GM23338 (cell line): ENCODE measurements around the gene STK32C. TPM values are rescaled to one million over a fixed set of nuclear protein-coding genes. Genes with fewer than 3 reads are reported as not detected.

Experiments
- ATAC-seq: fragments of 200-7000 bp; cut with Tn5 transposase; 3 replicates; pipeline ENCODE4 v1.9.1; 2020
- DNase-seq: peaks from one replicate; pipeline ENCODE4 v3.0.0-alpha.2; 2015; ENCODE audit warnings: low spot score
- H2AFZ ChIP-seq: fragments of 200-600 bp; sonication (generic); 2 replicates; pipeline ENCODE4 v1.8.0; 2016; ENCODE audit warnings: antibody characterized with exemption, mild to moderate bottlenecking, moderate library complexity
- H3F3A ChIP-seq: fragments of 200-600 bp; sonication (generic); replicated peaks from 2 replicates; pipeline ENCODE4 v1.8.0; 2017; ENCODE audit warnings: antibody characterized with exemption, mixed run types, low read depth
- H3K27ac ChIP-seq: fragments of 200-600 bp; sonication (generic); 2 replicates; pipeline ENCODE4 v1.6.1; 2016; ENCODE audit warnings: low read depth
- H3K27me3 ChIP-seq: fragments of 200-600 bp; sonication (generic); 2 replicates; pipeline ENCODE4 v1.8.0; 2016; ENCODE audit warnings: mild to moderate bottlenecking, mixed run types, moderate library complexity; ENCODE audit not compliant: insufficient read depth
- H3K36me3 ChIP-seq: fragments of 200-600 bp; sonication (generic); 2 replicates; pipeline ENCODE4 v1.8.0; 2016; ENCODE audit warnings: mild to moderate bottlenecking; ENCODE audit not compliant: insufficient read depth
- H3K4me1 ChIP-seq: fragments of 200-600 bp; sonication (generic); 2 replicates; pipeline ENCODE4 v1.8.0; 2016; ENCODE audit warnings: mild to moderate bottlenecking, moderate library complexity; ENCODE audit not compliant: insufficient read depth
- H3K4me2 ChIP-seq: fragments of 200-600 bp; sonication (generic); 2 replicates; pipeline ENCODE4 v1.7.1; 2017; ENCODE audit warnings: mixed run types
- H3K4me3 ChIP-seq: fragments of 200-600 bp; sonication (generic); 2 replicates; pipeline ENCODE4 v1.6.1; 2016; ENCODE audit warnings: mixed run types
- H3K79me2 ChIP-seq: fragments of 200-600 bp; sonication (generic); replicated peaks from 2 replicates; pipeline ENCODE4 v1.8.0; 2017; ENCODE audit warnings: mild to moderate bottlenecking; ENCODE audit not compliant: insufficient read depth
- H3K9me2 ChIP-seq: fragments of 200-600 bp; sonication (generic); 2 replicates; pipeline ENCODE4 v1.8.0; 2017; ENCODE audit not compliant: insufficient read depth
- H4K20me1 ChIP-seq: fragments of 200-600 bp; sonication (generic); replicated peaks from 2 replicates; pipeline ENCODE4 v1.8.0; 2017; ENCODE audit warnings: mild to moderate bottlenecking; ENCODE audit not compliant: insufficient read depth
- H3K27ac Mint-ChIP-seq: 2 replicates; pipeline ENCODE4 v1.8.0; 2020; ENCODE audit warnings: inconsistent platforms, mild to moderate bottlenecking, moderate library complexity, mixed read lengths
- H3K27me3 Mint-ChIP-seq: 3 replicates; pipeline ENCODE4 v1.8.0; 2022; ENCODE audit warnings: low read depth, mild to moderate bottlenecking, moderate library complexity, mixed read lengths, inconsistent platforms; ENCODE audit not compliant: insufficient read depth, poor library complexity
- H3K36me3 Mint-ChIP-seq: 3 replicates; pipeline ENCODE4 v1.8.0; 2021; ENCODE audit warnings: low read depth, mild to moderate bottlenecking, inconsistent platforms, moderate library complexity, mixed read lengths
- H3K4me1 Mint-ChIP-seq: 3 replicates; pipeline ENCODE4 v1.8.0; 2020; ENCODE audit warnings: mild to moderate bottlenecking, inconsistent platforms, mixed read lengths
- H3K4me3 Mint-ChIP-seq: 3 replicates; pipeline ENCODE4 v1.8.0; 2021; ENCODE audit warnings: moderate library complexity, mild to moderate bottlenecking, inconsistent platforms, mixed read lengths
- H3K9me3 Mint-ChIP-seq: 3 replicates; pipeline ENCODE4 v1.8.0; 2020; ENCODE audit warnings: moderate library complexity, mild to moderate bottlenecking, inconsistent platforms, mixed read lengths
- CREB1 ChIP-seq: fragments of 250-450 bp; sonication (Bioruptor Pico); IDR thresholded peaks from 2 replicates; pipeline ENCODE4 v1.5.0; 2020; ENCODE audit warnings: low read depth, mild to moderate bottlenecking, moderate library complexity
- ETS1 ChIP-seq: IDR thresholded peaks from 2 replicates; pipeline ENCODE4 v1.6.1; 2016; ENCODE audit warnings: antibody characterized with exemption
- EZH2 ChIP-seq: fragments of 200-600 bp; sonication (generic); IDR thresholded peaks from one replicate; pipeline ENCODE4 v1.8.0; 2017; ENCODE audit warnings: antibody characterized with exemption, mild to moderate bottlenecking, low read depth; ENCODE audit not compliant: unreplicated experiment
- NANOG ChIP-seq: IDR thresholded peaks from 2 replicates; pipeline ENCODE4 v1.6.1; 2016; ENCODE audit warnings: antibody characterized with exemption, borderline replicate concordance
- POLR2AphosphoS5 ChIP-seq: IDR thresholded peaks from 2 replicates; pipeline ENCODE4 v1.6.1; 2016; ENCODE audit warnings: antibody characterized with exemption, low read depth
- ZNF114 ChIP-seq: fragments of 250-450 bp; sonication (Bioruptor Pico); IDR thresholded peaks from 2 replicates; pipeline ENCODE4 v1.5.0; 2020; ENCODE audit warnings: mild to moderate bottlenecking, moderate library complexity
- polyA plus RNA-seq: library from polyadenylated mRNA; unstranded; fragments of >200 nt; fragmentation: Nextera tagmentation; extraction: Ambion mirVana; gene quantifications from 2 replicates; pipeline ENCODE4 v1.2.1, GENCODE V29; 2016
- total RNA-seq: library from RNA; depleted of rRNA; stranded (reverse); fragments of >200 nt; shearing (Covaris generic); gene quantifications from 2 replicates; pipeline ENCODE4 v1.2.3, GENCODE V29; 2014
- TF ChIP-seq, protein P1 (sequence below): IDR thresholded peaks from one replicate; pipeline ENCODE4 v1.6.1; 2018; ENCODE audit warnings: antibody characterized with exemption; ENCODE audit not compliant: unreplicated experiment
- TF ChIP-seq, protein P2 (sequence below), 2 experiments: fragments of 200-600 bp in 1 of 2; sonication (generic) in 1 of 2; conservative IDR thresholded peaks; 2 replicates each; pipeline versions ENCODE4 v1.5.1 to v1.6.1; 2016 to 2017; ENCODE audit warnings: antibody characterized with exemption in 2 of 2, low read depth in 2 of 2, mild to moderate bottlenecking in 2 of 2, moderate library complexity in 1 of 2

STK32C gene
- total and polyA plus RNA-seq, 2 experiments from 2014 or later = 10.2 to 20.5 TPM

GRCh38 chr10:132263866-132264265, 43.9 kb downstream of the STK32C start (continued):
- TF ChIP-seq, protein P1, sequence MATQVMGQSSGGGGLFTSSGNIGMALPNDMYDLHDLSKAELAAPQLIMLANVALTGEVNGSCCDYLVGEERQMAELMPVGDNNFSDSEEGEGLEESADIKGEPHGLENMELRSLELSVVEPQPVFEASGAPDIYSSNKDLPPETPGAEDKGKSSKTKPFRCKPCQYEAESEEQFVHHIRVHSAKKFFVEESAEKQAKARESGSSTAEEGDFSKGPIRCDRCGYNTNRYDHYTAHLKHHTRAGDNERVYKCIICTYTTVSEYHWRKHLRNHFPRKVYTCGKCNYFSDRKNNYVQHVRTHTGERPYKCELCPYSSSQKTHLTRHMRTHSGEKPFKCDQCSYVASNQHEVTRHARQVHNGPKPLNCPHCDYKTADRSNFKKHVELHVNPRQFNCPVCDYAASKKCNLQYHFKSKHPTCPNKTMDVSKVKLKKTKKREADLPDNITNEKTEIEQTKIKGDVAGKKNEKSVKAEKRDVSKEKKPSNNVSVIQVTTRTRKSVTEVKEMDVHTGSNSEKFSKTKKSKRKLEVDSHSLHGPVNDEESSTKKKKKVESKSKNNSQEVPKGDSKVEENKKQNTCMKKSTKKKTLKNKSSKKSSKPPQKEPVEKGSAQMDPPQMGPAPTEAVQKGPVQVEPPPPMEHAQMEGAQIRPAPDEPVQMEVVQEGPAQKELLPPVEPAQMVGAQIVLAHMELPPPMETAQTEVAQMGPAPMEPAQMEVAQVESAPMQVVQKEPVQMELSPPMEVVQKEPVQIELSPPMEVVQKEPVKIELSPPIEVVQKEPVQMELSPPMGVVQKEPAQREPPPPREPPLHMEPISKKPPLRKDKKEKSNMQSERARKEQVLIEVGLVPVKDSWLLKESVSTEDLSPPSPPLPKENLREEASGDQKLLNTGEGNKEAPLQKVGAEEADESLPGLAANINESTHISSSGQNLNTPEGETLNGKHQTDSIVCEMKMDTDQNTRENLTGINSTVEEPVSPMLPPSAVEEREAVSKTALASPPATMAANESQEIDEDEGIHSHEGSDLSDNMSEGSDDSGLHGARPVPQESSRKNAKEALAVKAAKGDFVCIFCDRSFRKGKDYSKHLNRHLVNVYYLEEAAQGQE = no peak
- no peak for TF ChIP-seq ZNF114 (CRISPR knock-in tag)
- TF ChIP-seq, protein P2, sequence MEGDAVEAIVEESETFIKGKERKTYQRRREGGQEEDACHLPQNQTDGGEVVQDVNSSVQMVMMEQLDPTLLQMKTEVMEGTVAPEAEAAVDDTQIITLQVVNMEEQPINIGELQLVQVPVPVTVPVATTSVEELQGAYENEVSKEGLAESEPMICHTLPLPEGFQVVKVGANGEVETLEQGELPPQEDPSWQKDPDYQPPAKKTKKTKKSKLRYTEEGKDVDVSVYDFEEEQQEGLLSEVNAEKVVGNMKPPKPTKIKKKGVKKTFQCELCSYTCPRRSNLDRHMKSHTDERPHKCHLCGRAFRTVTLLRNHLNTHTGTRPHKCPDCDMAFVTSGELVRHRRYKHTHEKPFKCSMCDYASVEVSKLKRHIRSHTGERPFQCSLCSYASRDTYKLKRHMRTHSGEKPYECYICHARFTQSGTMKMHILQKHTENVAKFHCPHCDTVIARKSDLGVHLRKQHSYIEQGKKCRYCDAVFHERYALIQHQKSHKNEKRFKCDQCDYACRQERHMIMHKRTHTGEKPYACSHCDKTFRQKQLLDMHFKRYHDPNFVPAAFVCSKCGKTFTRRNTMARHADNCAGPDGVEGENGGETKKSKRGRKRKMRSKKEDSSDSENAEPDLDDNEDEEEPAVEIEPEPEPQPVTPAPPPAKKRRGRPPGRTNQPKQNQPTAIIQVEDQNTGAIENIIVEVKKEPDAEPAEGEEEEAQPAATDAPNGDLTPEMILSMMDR (conservative IDR thresholded peaks at IDR 0.05; ENCODE audit: low read depth in 2 of 2) = no peak
- no peak for TF ChIP-seq POLR2AphosphoS5

DNA sequence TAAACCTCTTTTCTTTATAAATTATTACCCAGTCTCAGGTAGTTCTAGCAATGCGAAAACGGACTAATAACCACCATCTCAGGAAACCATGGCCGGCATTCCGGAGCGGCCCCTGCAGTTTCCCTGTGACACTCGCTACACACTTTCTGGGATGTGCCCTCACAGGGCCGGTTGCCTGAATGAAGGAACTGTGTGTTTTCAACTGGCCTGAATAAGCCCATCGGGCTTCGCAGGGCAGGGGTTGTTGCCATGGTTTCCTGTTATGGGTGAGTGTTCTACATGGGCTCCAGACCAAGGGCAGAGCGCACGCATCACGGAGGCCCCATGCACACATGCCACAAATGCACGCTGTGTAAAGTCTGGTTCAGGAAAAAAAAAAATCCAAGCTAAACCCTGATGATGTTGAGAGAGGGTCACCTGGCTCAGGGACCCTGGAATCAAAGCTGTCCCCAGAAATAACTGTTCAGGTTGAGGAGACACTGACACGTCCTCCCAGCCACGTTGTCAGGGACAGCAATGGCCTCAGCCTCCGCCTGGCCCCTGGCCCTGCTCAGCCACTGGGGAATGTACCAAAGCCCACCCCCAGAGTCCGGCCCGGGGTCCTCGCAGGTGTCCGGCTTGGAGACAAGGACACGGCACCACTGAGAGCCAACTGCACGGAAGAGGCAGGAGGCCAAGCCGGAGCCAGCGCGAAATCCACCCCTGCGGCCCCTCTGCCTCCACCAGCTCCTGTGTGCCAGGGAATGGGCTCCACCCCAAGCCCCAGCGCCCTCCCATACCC, 47.9 kb downstream of the STK32C start:
- no peaks in the 10 kb centered on the region for H3K9me2 ChIP-seq
- no peak for DNase-seq
- H3K27me3 Mint-ChIP-seq = peaks cover 4% of the 10 kb centered on the region
- no peak overlapping the region for H3K4me2 ChIP-seq
- no peaks in the 10 kb centered on the region for H3K79me2 ChIP-seq
- H3K27ac ChIP-seq = no peak overlapping the region
- H4K20me1 ChIP-seq = no peaks in the 10 kb centered on the region; the same call in 1 of the 2 replicates
- no peaks in the 10 kb centered on the region for H3K4me1 ChIP-seq
- no peaks in the 10 kb centered on the region for H3K4me1 Mint-ChIP-seq
- no peak overlapping the region for H3K4me3 ChIP-seq
- ATAC-seq = no peak
- no peaks in the 10 kb centered on the region for H3K9me3 Mint-ChIP-seq
- H3F3A ChIP-seq = no peaks in the 10 kb centered on the region
- no peaks in the 10 kb centered on the region; the same call in 2 of the 3 replicates for H3K36me3 Mint-ChIP-seq
- H2AFZ ChIP-seq = no peak overlapping the region
- no peaks in the 10 kb centered on the region for H3K36me3 ChIP-seq
- H3K27me3 ChIP-seq = no peaks in the 10 kb centered on the region
- no peak overlapping the region for H3K27ac Mint-ChIP-seq
- no peak overlapping the region for H3K4me3 Mint-ChIP-seq
- TF ChIP-seq ZNF114 (CRISPR knock-in tag) (no peak), NANOG (no peak), POLR2AphosphoS5 (no peak), CREB1 (CRISPR knock-in tag) (no peak), EZH2 (no peak), ETS1 (no peak)
- TF ChIP-seq, protein P1 = no peak
